HEK293T (cell line): ENCODE results near the gene SLC35G6.

Source experiments
- CTCF ChIA-PET: fragments of 350-600 bp; formaldehyde crosslinking; extraction: SDS; loops from one replicate; lab custom pipeline; 2021; ENCODE audit warnings: antibody characterized with exemption, inconsistent platforms; lab: Yijun Ruan, JAX
- POLR2A ChIA-PET: fragments of 350-600 bp; formaldehyde crosslinking; extraction: SDS; loops from one replicate; lab custom pipeline; 2020; ENCODE audit warnings: antibody characterized with exemption, inconsistent platforms; lab: Yijun Ruan, JAX
- DNase-seq: peaks from one replicate; pipeline ENCODE4 v3.0.0; 2012; ENCODE audit warnings: mixed read lengths; ENCODE audit errors: extremely low spot score
- ARNT ChIP-seq: fragments of 450-650 bp; IDR thresholded peaks from 2 replicates; pipeline ENCODE4 v1.6.1; 2017; ENCODE audit warnings: mild to moderate bottlenecking
- BHLHE40 ChIP-seq: fragments of 450-650 bp; IDR thresholded peaks from 2 replicates; pipeline ENCODE4 v1.6.1; 2016; ENCODE audit warnings: mild to moderate bottlenecking, moderate library complexity, borderline replicate concordance
- CTBP1 ChIP-seq: fragments of 450-650 bp; IDR thresholded peaks from 2 replicates; pipeline ENCODE4 v1.6.1; 2016; ENCODE audit warnings: borderline replicate concordance
- ELF4 ChIP-seq: fragments of 450-650 bp; IDR thresholded peaks from 2 replicates; pipeline ENCODE4 v1.6.1; 2017; ENCODE audit warnings: antibody characterized with exemption
- FOXA1 ChIP-seq: fragments of 450-650 bp; IDR thresholded peaks from 2 replicates; pipeline ENCODE4 v1.6.1; 2016; ENCODE audit warnings: mild to moderate bottlenecking
- FOXK2 ChIP-seq: fragments of 450-650 bp; IDR thresholded peaks from 2 replicates; pipeline ENCODE4 v1.6.1; 2016; ENCODE audit warnings: mild to moderate bottlenecking
- FOXM1 ChIP-seq: fragments of 450-650 bp; IDR thresholded peaks from 2 replicates; pipeline ENCODE4 v1.6.1; 2017; ENCODE audit warnings: mild to moderate bottlenecking, borderline replicate concordance
- HDGF ChIP-seq: fragments of 450-650 bp; IDR thresholded peaks from 2 replicates; pipeline ENCODE4 v1.6.1; 2017; ENCODE audit warnings: antibody characterized with exemption, borderline replicate concordance
- L3MBTL2 ChIP-seq: fragments of 450-650 bp; conservative IDR thresholded peaks from 2 replicates; pipeline ENCODE4 v1.6.1; 2016; ENCODE audit warnings: mild to moderate bottlenecking
- LEF1 ChIP-seq: fragments of 450-650 bp; IDR thresholded peaks from 2 replicates; pipeline ENCODE4 v1.6.1; 2017; ENCODE audit warnings: mild to moderate bottlenecking, borderline replicate concordance
- NFRKB ChIP-seq: fragments of 450-650 bp; IDR thresholded peaks from 2 replicates; pipeline ENCODE4 v1.6.1; 2016; ENCODE audit warnings: mild to moderate bottlenecking, moderate library complexity
- PKNOX1 ChIP-seq: fragments of 450-650 bp; IDR thresholded peaks from 2 replicates; pipeline ENCODE4 v1.6.1; 2016
- SP1 ChIP-seq: fragments of 450-650 bp; IDR thresholded peaks from 2 replicates; pipeline ENCODE4 v1.6.1; 2017
- SUZ12 ChIP-seq: fragments of 450-650 bp; IDR thresholded peaks from 2 replicates; pipeline ENCODE4 v1.6.1; 2016; ENCODE audit warnings: mild to moderate bottlenecking
- TARDBP ChIP-seq: fragments of 450-650 bp; IDR thresholded peaks from 2 replicates; pipeline ENCODE4 v1.6.1; 2016
- ZNF384 ChIP-seq: fragments of 450-650 bp; IDR thresholded peaks from 2 replicates; pipeline ENCODE4 v1.6.1; 2016

The SLC35G6 gene

GRCh38 chr17:7437950-7438614 is 43.2 kb upstream of the SLC35G6 start:
- POLR2A ChIA-PET = interaction anchor here (1.2 to 7.5 kb wide), 3 partner anchors 40 to 112 kb away, joined by 3 to 55 read pairs (median 24); partner anchors contain the start of genes POLR2A, SLC35G6 and ZBTB4
- TF ChIP-seq FOXM1 (no peak), ZNF384 (no peak), LEF1 (no peak)
- CTCF ChIA-PET = interaction anchor here (1.9 kb wide), 1 partner anchor 123 kb away, joined by 7 read pairs; the partner anchor contains the start of gene SENP3
- DNase-seq = no peak

DNA sequence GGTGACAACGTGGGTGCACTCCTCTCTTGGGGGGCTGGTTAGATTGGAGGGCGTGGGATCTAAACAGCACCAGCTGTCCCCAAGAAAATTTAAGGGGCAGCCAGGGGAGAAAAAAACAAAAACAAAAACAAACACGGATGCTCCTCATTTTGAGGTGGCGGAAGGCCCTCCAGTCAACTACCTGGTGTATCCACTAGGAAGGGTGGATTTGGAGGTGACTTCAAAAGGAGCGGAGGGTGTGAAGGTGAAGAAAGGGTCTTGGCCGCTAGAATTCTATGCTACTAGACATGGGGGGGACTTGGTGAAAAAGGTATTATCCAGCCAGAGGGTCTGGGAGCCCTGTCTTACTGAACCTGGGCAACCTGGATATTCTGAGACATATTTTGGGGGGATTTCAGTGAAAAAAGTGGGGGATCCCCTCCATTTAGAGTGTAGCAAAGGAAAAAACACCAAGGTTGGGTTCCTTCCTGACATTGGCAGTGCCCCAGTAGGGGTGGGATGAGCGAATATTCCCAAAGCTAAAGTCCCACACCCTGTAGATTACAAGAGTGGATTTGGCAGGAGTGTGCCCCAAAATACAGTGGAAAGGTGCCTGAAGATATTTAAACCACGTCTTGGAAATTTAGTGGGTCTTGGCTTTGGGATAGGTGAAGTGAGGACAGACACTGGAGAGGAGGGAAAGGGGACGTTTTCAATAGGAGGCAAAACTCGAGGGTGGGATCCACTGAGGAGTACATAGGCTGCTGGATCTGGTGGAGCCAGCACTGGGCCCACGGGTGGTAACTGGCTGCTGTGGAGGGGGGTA is 42.4 kb upstream of the SLC35G6 start:
- POLR2A ChIA-PET = interaction anchor here (1.2 to 7.5 kb wide), 3 partner anchors 39 to 111 kb away, joined by 3 to 55 read pairs (median 24); partner anchors contain the start of genes POLR2A, SLC35G6 and ZBTB4
- DNase-seq = no peak
- CTCF ChIA-PET = interaction anchor here (0.6 to 1.9 kb wide), 3 partner anchors 83 to 122 kb away, joined by 4 to 7 read pairs (median 4); partner anchors contain the start of gene SENP3
- TF ChIP-seq SP1 = no peak
- TF ChIP-seq FOXK2 = no peak
- no peak for TF ChIP-seq HDGF
- TF ChIP-seq ZNF384 = no peak
- TF ChIP-seq FOXA1 = no peak
- no peak for TF ChIP-seq CTBP1
- TF ChIP-seq PKNOX1 = no peak
- no peak for TF ChIP-seq TARDBP
- no peak for TF ChIP-seq BHLHE40
- TF ChIP-seq L3MBTL2 = no peak
- TF ChIP-seq NFRKB = no peak
- no peak for TF ChIP-seq SUZ12
- no peak for TF ChIP-seq FOXM1

DNA sequence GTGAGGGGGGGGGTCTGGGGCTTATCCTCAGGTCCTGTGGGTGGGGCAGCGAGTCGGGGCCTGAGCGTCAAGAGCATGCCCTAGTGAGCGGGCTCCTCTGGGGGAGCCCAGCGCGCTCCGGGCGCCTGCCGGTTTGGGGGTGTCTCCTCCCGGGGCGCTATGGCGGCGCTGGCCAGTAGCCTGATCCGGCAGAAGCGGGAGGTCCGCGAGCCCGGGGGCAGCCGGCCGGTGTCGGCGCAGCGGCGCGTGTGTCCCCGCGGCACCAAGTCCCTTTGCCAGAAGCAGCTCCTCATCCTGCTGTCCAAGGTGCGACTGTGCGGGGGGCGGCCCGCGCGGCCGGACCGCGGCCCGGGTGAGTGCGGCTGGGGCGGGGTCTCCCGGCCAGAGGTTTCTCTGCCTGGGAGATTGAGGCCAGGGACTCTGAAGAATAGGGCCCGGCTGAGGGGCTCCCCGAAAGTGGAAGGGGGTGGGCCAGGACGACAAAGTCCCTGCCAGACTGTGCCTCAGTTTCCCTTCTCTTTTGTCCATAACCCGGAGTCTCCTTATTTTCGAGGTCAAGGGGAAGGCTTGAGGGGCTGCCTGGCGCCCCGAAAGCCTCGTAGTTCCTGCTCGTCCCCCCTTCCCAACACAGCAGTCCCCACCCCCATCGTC is 41.7 kb upstream of the SLC35G6 start, which contains the start of gene FGF11:
Gene FGF11, plus strand, starts transcription at position 51 of the 651 bp plus-strand sequence. Its CDS starts 109 bp downstream, at position 160.
- TF ChIP-seq HDGF (no peak), PKNOX1 (no peak), ARNT (no peak), FOXM1 (no peak), SP1 (no peak), FOXA1 (no peak), LEF1 (no peak), ELF4 (no peak), SUZ12 (no peak), CTBP1 (no peak), NFRKB (no peak), TARDBP (no peak), ZNF384 (no peak), BHLHE40 (no peak), L3MBTL2 (no peak), FOXK2 (no peak)
- ChIA-PET CTCF (interaction anchor here (0.6 to 1.0 kb wide), 2 partner anchors 83 to 121 kb away, joined by 4 read pairs; no protein-coding TSS in a partner anchor), POLR2A (interaction anchor here (2.2 to 7.5 kb wide), 4 partner anchors 36 to 121 kb away, joined by 7 to 55 read pairs (median 24); partner anchors contain the start of genes POLR2A, SLC35G6, TMEM256 and ZBTB4)
- DNase-seq = no peak

- POLR2A ChIA-PET = interaction anchor here (1.0 to 7.5 kb wide), 10 partner anchors 10 to 133 kb away, joined by 3 to 55 read pairs (median 6); partner anchors contain the start of genes POLR2A, SLC35G6, TMEM256 and ZBTB4
- peak; percentile 58 for DNase-seq
- CTCF ChIA-PET = interaction anchor here (0.9 to 1.0 kb wide), 2 partner anchors 84 to 85 kb away, joined by 3 to 4 read pairs; no protein-coding TSS in a partner anchor
- TF ChIP-seq L3MBTL2 (peak; percentile 16), TARDBP (no peak), CTBP1 (no peak), FOXM1 (peak; percentile 26; the same call in 1 of the 2 replicates)
These were observed 41.0 kb upstream of the SLC35G6 start for GRCh38 chr17:7440113-7440833.

DNA sequence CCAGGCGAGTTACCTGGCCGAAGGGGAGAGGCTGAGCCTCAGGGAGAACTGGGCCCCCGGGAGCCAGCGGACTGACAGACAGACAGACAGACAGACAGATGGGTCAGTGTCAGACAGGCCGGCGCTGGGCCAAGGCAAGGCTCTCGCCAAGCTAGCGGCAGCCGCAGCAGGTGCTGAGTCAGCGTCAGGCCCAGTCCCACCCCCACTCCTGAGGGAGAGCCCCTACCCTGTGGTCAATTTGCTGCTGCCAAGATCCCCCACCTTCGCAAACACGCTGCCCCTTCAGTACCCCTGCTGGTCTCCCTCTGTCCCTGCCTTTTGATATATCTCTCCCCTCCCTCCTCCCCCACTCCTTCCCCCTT is 40.4 kb upstream of the SLC35G6 start:
- peak; percentile 25 for DNase-seq
- ChIA-PET POLR2A (interaction anchor here (0.6 to 7.5 kb wide), 16 partner anchors 11 to 133 kb away, joined by 3 to 55 read pairs (median 4); partner anchors contain the start of genes POLR2A, SLC35G6, TMEM256 and TMEM95), CTCF (interaction anchor here (0.9 kb wide), 1 partner anchor 85 kb away, joined by 3 read pairs; no protein-coding TSS in a partner anchor)
- TF ChIP-seq PKNOX1 = peak; percentile 43; the same call in 1 of the 2 replicates
- TF ChIP-seq CTBP1 = no peak
- TF ChIP-seq FOXM1 = no peak
- no peak for TF ChIP-seq BHLHE40
- no peak for TF ChIP-seq FOXA1
- no peak for TF ChIP-seq ELF4
- TF ChIP-seq NFRKB = no peak
